HG02642 (cell line): ENCODE results near the gene SBF2.
"Not testable (repeated sequence)": the region's sequence is repeated elsewhere in the genome, so short reads cannot be mapped to it uniquely, and the experiment has no call there.

Experiments used
- ATAC-seq: cut with Tn5 transposase; IDR thresholded peaks from one replicate; pipeline ENCODE4 v1.9.1; 2021; ENCODE audit warnings: mild to moderate bottlenecking; ENCODE audit not compliant: unreplicated experiment, poor library complexity

The SBF2 gene

DNA sequence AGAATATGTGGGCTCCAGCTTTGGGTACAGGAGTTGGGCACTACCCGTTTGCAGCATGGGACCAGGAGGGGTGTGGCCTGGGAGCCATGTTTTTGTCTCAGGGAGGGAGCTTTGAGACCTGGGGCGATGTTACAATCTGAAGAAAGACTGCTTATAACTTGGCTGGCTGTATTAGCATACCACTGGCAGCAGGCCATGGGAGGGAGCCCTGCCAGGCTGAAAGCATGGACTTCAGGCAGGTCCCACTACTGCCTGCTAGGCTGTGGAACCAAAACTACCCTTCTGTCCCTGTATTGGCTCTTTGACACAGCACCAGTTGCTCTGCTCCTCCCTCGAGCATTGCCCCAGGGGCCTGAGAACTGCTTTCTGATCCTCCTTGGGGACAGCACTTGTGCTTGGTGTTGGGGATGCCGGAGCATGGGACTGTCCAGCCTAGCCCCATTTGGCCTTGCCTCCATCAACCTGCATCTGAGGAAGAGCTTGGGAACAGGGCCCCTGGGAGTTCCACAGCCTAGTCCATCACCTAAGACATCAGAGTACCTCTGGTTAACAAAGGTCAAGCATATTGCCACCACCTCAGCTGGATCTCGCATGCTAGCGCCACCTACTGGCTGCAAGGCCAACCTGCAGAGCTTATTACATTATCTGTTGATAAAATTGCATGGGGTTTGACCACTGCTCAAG, 217.4 kb downstream of the SBF2 start:
- ATAC-seq = peak; percentile 69

DNA sequence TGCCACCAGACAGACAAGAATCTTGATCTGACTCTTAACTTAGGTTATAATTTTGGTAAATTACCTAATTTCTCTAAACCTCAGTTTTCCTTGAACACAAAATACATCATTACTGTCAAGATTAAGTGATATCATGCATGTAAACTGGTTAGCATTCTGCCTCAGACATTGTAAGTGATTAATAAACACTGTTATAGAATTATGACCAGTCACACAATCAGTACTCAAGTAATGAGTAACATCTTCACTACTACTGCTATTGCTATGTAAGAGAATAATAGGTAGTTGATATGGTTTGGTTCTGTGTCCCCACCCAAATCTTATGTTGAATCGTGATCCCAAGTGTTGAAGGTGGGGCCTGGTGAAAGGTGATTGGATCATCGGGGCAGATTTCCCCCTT, 218.9 kb downstream of the SBF2 start:
- no peak for ATAC-seq

DNA sequence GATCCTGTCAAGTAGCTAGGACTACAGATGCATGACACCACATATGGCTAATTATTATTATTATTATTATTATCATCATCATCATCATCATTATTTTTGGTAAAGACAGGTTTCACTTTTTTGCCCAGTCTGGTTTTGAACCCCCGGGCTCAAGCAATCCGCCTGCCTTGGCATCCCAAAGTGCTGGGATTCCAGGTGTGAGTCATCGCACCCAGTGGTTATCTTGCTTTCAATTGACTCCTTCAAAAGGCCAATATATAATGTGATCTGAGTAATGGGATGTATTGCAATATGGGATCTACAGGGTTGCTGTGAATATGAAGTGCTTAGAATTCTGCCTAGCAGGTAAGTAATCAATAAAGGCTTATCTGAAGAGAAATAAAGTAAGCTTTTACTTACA, 221.2 kb downstream of the SBF2 start:
- no peak for ATAC-seq

- no peak for ATAC-seq
Measured at GRCh38 chr11:10072142-10072541, 221.9 kb downstream of the SBF2 start.

DNA sequence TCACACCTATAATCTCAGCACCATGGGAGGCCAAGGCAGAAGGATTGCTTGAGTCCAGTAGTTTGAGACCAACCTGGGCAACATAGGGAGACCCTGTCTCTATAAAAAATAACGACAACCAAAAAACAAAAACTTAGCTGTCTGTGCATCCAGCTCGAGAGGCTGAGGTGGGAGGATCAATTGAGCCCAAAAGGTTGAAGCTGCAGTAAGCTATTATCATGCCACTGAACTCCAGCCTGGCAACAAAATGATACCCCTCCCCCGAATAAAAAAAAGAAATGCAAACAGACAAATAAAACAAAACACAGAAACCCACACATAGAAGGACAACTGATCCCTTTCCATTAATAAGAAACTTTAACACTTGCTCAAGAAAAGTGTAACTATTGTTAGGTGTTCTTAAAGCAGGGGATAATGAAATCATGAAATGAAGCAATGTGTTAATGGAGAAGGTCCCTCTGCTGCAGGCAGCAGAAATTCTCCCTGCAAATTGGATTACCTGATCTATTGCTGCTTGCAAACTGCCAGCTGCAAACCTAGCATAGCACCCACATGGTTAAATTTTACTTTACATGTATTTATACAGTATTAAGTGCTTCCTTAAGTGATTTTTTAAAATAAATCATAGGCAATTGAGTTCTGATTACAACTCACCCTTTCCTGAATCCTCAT, 226.3 kb downstream of the SBF2 start:
- no peak for ATAC-seq

GRCh38 chr11:10066441-10066840, 227.6 kb downstream of the SBF2 start:
- no peak for ATAC-seq

DNA sequence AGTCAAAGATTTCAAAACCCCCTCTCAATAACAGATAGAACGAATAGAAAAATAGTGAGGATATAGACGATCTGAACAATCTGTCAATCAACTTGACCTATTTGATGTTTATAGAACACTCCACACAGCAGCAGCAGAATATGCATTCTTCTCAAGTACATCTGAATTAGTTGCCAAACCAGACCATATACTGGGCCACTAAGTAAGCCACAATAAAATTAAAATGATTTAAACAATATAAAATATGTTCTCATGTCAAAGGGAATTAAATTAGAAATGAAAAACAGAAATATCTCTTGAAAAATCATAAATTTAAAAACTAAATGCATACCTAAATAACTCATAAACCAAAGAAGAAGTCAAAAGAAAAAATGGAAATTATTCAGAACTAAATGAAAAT, 229.2 kb downstream of the SBF2 start:
- no peak for ATAC-seq

DNA sequence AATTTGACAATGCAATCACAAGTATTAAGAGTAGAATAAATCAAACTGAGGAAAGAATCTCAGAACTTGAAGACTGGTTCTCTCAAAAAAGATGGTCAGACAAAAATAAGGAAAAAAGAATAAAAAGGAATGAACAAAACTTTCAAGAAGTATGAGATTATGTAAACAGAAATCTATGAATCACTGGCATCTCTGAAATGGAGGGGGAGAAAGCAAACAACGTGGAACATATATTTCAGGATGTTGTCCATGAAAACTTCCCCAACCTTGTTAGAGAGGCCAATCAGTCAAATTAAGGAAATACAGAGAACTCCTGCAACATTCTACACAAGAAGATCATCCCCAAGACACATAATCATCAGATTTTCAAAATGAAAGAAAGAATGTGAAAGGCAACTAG, 235.7 kb downstream of the SBF2 start:
- ATAC-seq = no peak

GRCh38 chr11:10051868-10052586, 242.0 kb downstream of the SBF2 start:
- ATAC-seq = no peak

DNA sequence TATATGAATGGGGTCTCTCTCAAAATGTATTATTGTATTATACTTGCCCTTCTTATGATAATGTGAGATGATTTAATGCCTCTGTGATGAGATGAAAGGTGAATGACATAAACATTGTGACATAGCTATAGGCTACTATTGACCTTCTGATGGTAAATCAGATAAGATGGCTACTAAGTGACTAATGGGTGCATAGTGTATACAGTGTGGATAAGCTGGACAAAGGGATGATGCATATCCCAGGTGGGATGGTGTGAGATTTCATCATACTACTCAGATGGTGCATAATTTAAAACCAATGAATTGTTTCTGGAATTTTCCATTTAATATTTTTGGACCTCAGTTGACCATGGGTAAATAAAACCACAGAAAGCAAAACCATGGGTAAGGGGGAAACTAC, 243.5 kb downstream of the SBF2 start:
- ATAC-seq = no peak

DNA sequence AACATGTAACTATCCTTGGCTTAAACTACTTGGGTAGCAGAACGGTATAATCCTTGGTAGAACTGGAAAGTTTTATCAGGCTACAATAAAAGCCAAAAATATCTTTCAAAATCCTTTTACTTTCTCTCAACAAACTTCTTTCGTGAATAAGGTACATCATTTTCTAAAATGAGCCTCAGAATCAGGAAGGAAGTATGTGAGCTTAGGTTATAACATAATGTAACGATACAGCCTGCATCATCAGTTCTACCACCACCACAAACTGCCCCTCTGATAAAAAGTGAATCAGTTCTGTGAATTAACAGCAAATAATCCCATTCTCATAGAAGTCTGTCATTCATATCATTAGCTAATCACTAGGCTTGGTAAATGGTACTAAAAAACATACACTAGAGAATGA, 244.3 kb downstream of the SBF2 start:
- ATAC-seq = no peak

DNA sequence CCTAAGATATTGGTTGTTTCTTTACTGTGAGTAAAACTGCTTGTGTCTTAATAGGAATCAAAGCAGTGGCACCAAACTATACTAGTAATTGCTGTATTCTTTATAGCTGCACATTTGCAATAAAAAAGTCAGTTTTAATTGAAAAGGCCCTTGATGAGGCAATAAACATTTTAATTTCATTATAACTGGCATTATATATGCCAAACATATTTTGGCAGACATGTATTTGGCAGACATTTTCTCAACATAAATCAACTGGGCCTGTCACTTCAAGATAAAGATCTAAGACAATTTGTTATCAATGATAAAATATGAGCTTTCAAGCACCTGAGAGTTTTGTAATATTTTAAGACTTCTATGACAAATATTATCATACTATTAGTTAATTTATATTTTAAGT, 245.7 kb downstream of the SBF2 start:
- ATAC-seq = no peak

DNA sequence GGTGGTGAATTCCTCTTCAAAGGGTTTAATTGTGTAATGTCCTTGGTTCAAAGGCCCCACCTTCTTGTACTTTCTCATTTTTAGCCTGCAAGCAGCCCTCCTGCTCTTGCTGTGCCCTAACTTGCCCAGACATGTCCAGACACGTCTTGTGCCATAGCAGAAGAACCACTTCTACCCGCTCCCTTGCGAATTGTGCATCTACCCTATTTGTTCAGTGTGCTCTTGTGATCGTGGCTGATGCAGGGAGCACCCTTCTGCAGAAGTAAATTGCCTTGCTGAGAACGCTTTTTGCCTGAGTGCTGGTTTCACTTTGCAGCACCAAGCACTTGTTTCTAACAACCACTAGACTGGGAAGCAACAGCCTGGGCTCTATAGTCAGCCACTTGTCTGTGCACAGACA, 249.4 kb downstream of the SBF2 start:
- no peak for ATAC-seq

DNA sequence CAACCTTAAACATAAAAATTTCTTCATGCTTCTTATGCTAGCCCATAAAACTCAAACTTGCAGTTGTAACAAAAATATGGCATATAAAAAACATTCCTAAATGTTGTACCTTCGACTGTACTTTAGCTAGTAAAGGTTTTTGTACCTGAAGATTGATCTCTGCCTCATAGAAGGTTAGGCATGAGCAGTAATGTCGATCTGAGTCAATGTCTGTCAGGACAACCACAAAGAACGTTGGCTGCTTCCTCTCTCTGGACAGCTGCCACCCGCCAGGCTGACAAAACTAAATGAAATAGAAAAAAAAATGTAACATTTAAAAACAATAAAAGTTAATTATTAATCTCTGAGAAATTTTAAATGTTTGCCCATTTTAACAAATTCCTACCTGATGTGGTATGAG, 251.3 kb downstream of the SBF2 start:
- no peak for ATAC-seq

GRCh38 chr11:10041748-10042446, 252.1 kb downstream of the SBF2 start:
- no peak for ATAC-seq

GRCh38 chr11:10041332-10041731, 252.7 kb downstream of the SBF2 start:
- ATAC-seq = no peak

- ATAC-seq = no peak
Measured at GRCh38 chr11:10038521-10039302, 255.3 kb downstream of the SBF2 start.

DNA sequence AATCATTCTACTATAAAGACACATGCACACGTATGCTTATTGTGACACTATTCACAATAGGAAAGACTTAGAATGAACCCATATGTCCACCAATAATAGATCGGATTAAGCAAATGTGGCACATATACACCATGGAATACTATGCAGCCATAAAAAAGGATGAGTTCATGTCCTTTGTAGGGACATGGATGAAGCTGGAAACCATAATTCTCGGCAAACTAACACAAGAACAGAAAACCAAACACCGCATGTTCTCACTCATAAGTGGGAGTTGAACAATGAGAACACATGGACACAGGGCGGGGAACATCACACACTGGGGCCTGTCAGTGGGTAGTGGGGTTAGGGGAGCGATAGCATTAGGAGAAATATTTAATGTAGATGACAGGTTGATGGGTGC, 258.1 kb downstream of the SBF2 start:
- not testable (repeated sequence) for ATAC-seq

GRCh38 chr11:10032935-10033334, 261.1 kb downstream of the SBF2 start:
- ATAC-seq = no peak

DNA sequence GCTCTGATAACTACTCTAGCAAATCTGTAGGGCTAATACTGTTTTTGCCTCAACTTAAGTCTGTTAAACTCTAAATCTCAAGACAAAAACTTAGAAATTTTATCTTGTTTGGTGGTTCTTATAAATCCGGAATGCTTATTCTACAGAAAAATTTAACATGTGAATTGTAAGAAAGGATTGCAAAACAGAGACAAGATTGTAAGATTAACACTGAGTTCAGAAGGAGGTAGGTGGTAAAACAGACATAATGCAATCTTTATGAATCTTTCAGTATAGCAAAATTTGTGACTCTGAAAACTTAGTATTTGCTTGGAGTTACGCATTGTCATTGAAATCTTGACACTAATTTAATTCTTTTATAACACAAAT, 263.9 kb downstream of the SBF2 start:
- no peak for ATAC-seq
